ENCODE data around the gene CSAD. TPM values are rescaled to one million over a fixed set of nuclear protein-coding genes. Genes with fewer than 3 reads are reported as not detected.
A peak's percentile ranks its signal among the peaks of the same experiment; 100 is the strongest.

CSAD gene
- total and polyA plus RNA-seq, 2 of the 13 experiments (the other 11 are each of a cell fraction or from before 2014, with no cell fraction given) = 7.2 to 23.5 TPM

GRCh38 chr12:53190108-53190729, 9.5 kb upstream of the CSAD start (continued):
- no peak for TF ChIP-seq ZNF317 (CRISPR knock-in tag; IDR thresholded peaks at IDR 0.05)
- TF ChIP-seq ATF7-NPFF (CRISPR knock-in tag; IDR thresholded peaks at IDR 0.05; ENCODE audit: low read depth) = no peak
- no peak for TF ChIP-seq TAF1 (CRISPR knock-in tag; IDR thresholded peaks at IDR 0.05)
- TF ChIP-seq FOSL2 (CRISPR knock-in tag; IDR thresholded peaks at IDR 0.05) = peak; percentile 53
- TF ChIP-seq SETDB1 (CRISPR knock-in tag; IDR thresholded peaks at IDR 0.05; ENCODE audit: borderline replicate concordance) = no peak
- TF ChIP-seq, protein P1, sequence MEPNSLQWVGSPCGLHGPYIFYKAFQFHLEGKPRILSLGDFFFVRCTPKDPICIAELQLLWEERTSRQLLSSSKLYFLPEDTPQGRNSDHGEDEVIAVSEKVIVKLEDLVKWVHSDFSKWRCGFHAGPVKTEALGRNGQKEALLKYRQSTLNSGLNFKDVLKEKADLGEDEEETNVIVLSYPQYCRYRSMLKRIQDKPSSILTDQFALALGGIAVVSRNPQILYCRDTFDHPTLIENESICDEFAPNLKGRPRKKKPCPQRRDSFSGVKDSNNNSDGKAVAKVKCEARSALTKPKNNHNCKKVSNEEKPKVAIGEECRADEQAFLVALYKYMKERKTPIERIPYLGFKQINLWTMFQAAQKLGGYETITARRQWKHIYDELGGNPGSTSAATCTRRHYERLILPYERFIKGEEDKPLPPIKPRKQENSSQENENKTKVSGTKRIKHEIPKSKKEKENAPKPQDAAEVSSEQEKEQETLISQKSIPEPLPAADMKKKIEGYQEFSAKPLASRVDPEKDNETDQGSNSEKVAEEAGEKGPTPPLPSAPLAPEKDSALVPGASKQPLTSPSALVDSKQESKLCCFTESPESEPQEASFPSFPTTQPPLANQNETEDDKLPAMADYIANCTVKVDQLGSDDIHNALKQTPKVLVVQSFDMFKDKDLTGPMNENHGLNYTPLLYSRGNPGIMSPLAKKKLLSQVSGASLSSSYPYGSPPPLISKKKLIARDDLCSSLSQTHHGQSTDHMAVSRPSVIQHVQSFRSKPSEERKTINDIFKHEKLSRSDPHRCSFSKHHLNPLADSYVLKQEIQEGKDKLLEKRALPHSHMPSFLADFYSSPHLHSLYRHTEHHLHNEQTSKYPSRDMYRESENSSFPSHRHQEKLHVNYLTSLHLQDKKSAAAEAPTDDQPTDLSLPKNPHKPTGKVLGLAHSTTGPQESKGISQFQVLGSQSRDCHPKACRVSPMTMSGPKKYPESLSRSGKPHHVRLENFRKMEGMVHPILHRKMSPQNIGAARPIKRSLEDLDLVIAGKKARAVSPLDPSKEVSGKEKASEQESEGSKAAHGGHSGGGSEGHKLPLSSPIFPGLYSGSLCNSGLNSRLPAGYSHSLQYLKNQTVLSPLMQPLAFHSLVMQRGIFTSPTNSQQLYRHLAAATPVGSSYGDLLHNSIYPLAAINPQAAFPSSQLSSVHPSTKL (CRISPR knock-in tag; IDR thresholded peaks at IDR 0.05) = no peak
- peak; percentile 53; the same call in 1 of the 2 replicates for TF ChIP-seq ZNF768 (CRISPR knock-in tag; IDR thresholded peaks at IDR 0.05)
- TF ChIP-seq, protein P2, sequence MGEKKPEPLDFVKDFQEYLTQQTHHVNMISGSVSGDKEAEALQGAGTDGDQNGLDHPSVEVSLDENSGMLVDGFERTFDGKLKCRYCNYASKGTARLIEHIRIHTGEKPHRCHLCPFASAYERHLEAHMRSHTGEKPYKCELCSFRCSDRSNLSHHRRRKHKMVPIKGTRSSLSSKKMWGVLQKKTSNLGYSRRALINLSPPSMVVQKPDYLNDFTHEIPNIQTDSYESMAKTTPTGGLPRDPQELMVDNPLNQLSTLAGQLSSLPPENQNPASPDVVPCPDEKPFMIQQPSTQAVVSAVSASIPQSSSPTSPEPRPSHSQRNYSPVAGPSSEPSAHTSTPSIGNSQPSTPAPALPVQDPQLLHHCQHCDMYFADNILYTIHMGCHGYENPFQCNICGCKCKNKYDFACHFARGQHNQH (CRISPR knock-in tag; IDR thresholded peaks at IDR 0.05) = no peak
- TF ChIP-seq CEBPZ (IDR thresholded peaks at IDR 0.05; ENCODE audit: low read length) = no peak
- TF ChIP-seq BRD4 (CRISPR knock-in tag; IDR thresholded peaks at IDR 0.05) = 0 out of 2 replicates have a peak, but pooled peaks have one; percentile 23
- no peak for TF ChIP-seq BRF2 (CRISPR knock-in tag; IDR thresholded peaks at IDR 0.05)
- no peak for TF ChIP-seq ZNF138 (CRISPR knock-in tag; IDR thresholded peaks at IDR 0.05; ENCODE audit: low read depth)
- TF ChIP-seq ZFP36 (IDR thresholded peaks at IDR 0.05; ENCODE audit: borderline replicate concordance, low read depth, low read length, partially characterized antibody) = no peak
- TF ChIP-seq MTA3 (CRISPR knock-in tag; IDR thresholded peaks at IDR 0.05) = no peak
- TF ChIP-seq CBX5 (CRISPR knock-in tag; IDR thresholded peaks at IDR 0.05; ENCODE audit: borderline replicate concordance) = 0 out of 2 replicates have a peak, but pooled peaks have one; percentile 21
- TF ChIP-seq, protein P3, sequence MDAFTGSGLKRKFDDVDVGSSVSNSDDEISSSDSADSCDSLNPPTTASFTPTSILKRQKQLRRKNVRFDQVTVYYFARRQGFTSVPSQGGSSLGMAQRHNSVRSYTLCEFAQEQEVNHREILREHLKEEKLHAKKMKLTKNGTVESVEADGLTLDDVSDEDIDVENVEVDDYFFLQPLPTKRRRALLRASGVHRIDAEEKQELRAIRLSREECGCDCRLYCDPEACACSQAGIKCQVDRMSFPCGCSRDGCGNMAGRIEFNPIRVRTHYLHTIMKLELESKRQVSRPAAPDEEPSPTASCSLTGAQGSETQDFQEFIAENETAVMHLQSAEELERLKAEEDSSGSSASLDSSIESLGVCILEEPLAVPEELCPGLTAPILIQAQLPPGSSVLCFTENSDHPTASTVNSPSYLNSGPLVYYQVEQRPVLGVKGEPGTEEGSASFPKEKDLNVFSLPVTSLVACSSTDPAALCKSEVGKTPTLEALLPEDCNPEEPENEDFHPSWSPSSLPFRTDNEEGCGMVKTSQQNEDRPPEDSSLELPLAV (CRISPR knock-in tag; conservative IDR thresholded peaks at IDR 0.05; ENCODE audit: low read depth) = no peak
- TF ChIP-seq TBP (CRISPR knock-in tag; IDR thresholded peaks at IDR 0.05) = no peak
- no peak for TF ChIP-seq RXRB (CRISPR knock-in tag; IDR thresholded peaks at IDR 0.05; ENCODE audit: borderline replicate concordance)
- no peak for TF ChIP-seq PCBP1 (IDR thresholded peaks at IDR 0.05; ENCODE audit: borderline replicate concordance, low read depth, low read length)

All from HepG2 (cell line).